Measurements from ENCODE around the gene NCKAP5L. TPM values are rescaled to one million over a fixed set of nuclear protein-coding genes. Genes with fewer than 3 reads are reported as not detected.

The NCKAP5L gene
- total RNA-seq, 2 experiments from 2014 or later, result 9.2 to 9.8 TPM

DNA sequence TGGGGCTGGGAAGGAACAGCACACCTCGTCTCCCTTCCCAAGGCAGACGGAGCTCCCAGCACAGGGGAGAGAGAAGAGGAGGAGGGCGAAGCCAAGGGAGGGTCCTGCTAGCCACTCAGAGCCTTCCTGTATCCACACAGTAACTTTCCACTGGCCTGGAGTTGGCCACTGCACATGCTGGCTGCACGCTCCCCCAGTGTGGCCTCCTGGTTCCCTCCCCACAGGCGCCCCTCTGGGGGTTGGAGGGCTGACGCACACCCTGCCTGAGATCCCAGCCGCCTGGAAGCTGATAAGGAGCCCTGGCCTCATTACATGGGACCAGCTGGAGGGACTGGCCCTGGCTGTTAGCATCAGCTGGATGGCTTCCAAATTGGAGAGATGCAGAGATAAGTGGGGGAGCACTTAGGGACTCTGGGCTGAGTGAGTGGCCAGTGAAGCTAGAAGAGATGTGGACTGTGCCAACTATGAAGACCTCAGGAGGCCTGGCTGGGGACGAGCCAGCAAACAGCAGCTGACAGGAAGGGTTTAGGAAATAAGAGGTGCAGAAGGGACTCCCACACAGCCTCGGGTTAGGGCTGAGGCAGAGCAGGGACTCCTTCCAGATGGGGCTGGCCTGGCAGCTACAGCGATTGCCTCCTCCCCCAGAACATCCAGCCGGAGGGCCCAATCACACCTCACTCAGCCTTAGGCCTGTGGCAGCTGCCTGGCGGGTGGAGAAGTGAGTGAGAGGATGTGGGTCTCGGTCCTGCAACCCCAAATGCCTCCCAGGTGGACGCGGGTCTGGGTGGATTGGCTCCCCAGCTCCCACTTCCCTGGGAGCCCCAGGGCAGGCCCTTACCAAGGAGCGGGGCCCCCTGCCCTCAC lies 41.0 kb upstream of the NCKAP5L start:
- ATAC-seq (ENCODE audit: poor library complexity) (no peak), DNase-seq (no peak)
- ChIA-PET CTCF (interaction anchor here (1.2 kb wide), 1 partner anchor 91 kb away, joined by 3 read pairs; no protein-coding TSS in a partner anchor), POLR2A (no interaction called here)
- no peak overlapping the region for H3K4me3 Mint-ChIP-seq
- H3K27me3 ChIP-seq (ENCODE audit: control insufficient read depth in 1 of 2, insufficient read depth in 2 of 2, low read length in 2 of 2), result peaks cover 0 to 3% of the 10 kb centered on the region in 2 experiments
- intact Hi-C loops (cut with DNase I, micrococcal nuclease), result loop anchor here in 1 of 2 experiments (5.0 kb wide), 1 partner anchor 188 kb away; the partner anchor contains the start of gene ASIC1
- no peaks in the 10 kb centered on the region for H3K9me3 ChIP-seq (ENCODE audit: control insufficient read depth in 1 of 2, insufficient read depth in 1 of 2, low read length in 2 of 2)
- no peak overlapping the region for H3K4me3 ChIP-seq (ENCODE audit: low read length)
- H3K27me3 Mint-ChIP-seq, result no peaks in the 10 kb centered on the region
- no peak overlapping the region for H3K27ac ChIP-seq (ENCODE audit: low read depth in 1 of 2, low read length in 2 of 2)
- no peak overlapping the region for H3K27ac Mint-ChIP-seq
- no peak for TF ChIP-seq CTCF (IDR thresholded peaks at IDR 0.05)
- no peaks in the 10 kb centered on the region for H3K9me3 Mint-ChIP-seq
- no peaks in the 10 kb centered on the region for H3K36me3 Mint-ChIP-seq (ENCODE audit: low read depth)
- H3K4me1 Mint-ChIP-seq (ENCODE audit: low read depth), result no peaks in the 10 kb centered on the region
- H3K4me1 ChIP-seq (ENCODE audit: insufficient read depth, low read length), result peaks cover 5% of the 10 kb centered on the region
- H3K36me3 ChIP-seq (ENCODE audit: insufficient read depth, low read length), result no peaks in the 10 kb centered on the region

DNA sequence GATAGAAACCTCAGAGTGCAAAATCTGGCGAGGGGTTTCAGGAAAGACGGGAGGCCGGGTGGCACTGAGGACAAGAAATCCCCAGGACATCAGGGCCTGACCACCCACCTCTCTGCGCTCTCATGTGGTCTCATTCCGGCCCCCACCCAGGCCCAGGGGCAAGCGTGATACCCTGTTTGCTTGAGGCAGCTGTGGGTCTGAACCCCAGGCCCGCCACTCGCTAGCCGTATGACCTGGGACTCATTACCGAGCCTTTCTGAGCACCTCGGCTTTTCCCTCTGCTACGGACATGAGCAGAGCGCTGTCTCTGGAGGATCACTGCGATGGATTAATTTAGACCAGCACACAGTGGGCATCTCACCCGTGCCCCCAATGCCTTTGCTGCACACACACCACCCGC lies 40.2 kb upstream of the NCKAP5L start:
- no peaks in the 10 kb centered on the region for H3K9me3 Mint-ChIP-seq
- no peak overlapping the region for H3K27ac ChIP-seq (ENCODE audit: low read depth in 1 of 2, low read length in 2 of 2)
- TF ChIP-seq CTCF (IDR thresholded peaks at IDR 0.05), result no peak

GRCh38 chr12:49867570-49868341 lies 39.5 kb upstream of the NCKAP5L start:
- ChIA-PET POLR2A (interaction anchor here (0.6 to 2.0 kb wide), 3 partner anchors 24 to 973 kb away, joined by 3 to 8 read pairs (median 7); partner anchors contain the start of genes BCDIN3D and TMBIM6), CTCF (no interaction called here)
- no peak overlapping the region for H3K4me3 Mint-ChIP-seq
- H3K4me1 Mint-ChIP-seq (ENCODE audit: low read depth), result no peaks in the 10 kb centered on the region
- peaks cover 5% of the 10 kb centered on the region for H3K4me1 ChIP-seq (ENCODE audit: insufficient read depth, low read length)
- no peaks in the 10 kb centered on the region for H3K9me3 Mint-ChIP-seq
- no peak overlapping the region for H3K27ac Mint-ChIP-seq
- DNase-seq (no peak), ATAC-seq (ENCODE audit: poor library complexity) (no peak)
- H3K27ac ChIP-seq (ENCODE audit: low read depth in 1 of 2, low read length in 2 of 2), result no peak overlapping the region
- no peak overlapping the region for H3K4me3 ChIP-seq (ENCODE audit: low read length)
- intact Hi-C loops (cut with DNase I, micrococcal nuclease), result loop anchor here (1.0 to 5.0 kb wide), 2 partner anchors 189 to 190 kb away; partner anchors contain the start of gene ASIC1 (in 1 of the 2)
- H3K27me3 Mint-ChIP-seq, result no peaks in the 10 kb centered on the region
- peaks cover 0 to 3% of the 10 kb centered on the region in 2 experiments for H3K27me3 ChIP-seq (ENCODE audit: control insufficient read depth in 1 of 2, insufficient read depth in 2 of 2, low read length in 2 of 2)
- H3K36me3 Mint-ChIP-seq (ENCODE audit: low read depth), result no peaks in the 10 kb centered on the region
- no peaks in the 10 kb centered on the region for H3K36me3 ChIP-seq (ENCODE audit: insufficient read depth, low read length)
- no peak for TF ChIP-seq CTCF (IDR thresholded peaks at IDR 0.05)
- no peaks in the 10 kb centered on the region for H3K9me3 ChIP-seq (ENCODE audit: control insufficient read depth in 1 of 2, insufficient read depth in 1 of 2, low read length in 2 of 2)

More for the DNA sequence above, 40.2 kb upstream of the NCKAP5L start:
- Mint-ChIP-seq H3K36me3 (ENCODE audit: low read depth) (no peaks in the 10 kb centered on the region), H3K27me3 (no peaks in the 10 kb centered on the region), H3K4me3 (no peak overlapping the region), H3K27ac (no peak overlapping the region), H3K4me1 (ENCODE audit: low read depth) (no peaks in the 10 kb centered on the region)
- peaks cover 0 to 3% of the 10 kb centered on the region in 2 experiments for H3K27me3 ChIP-seq (ENCODE audit: control insufficient read depth in 1 of 2, insufficient read depth in 2 of 2, low read length in 2 of 2)
- ChIA-PET POLR2A (no interaction called here), CTCF (no interaction called here)
- intact Hi-C loops (cut with DNase I, micrococcal nuclease), result loop anchor here in 1 of 2 experiments (5.0 kb wide), 1 partner anchor 189 kb away; the partner anchor contains the start of gene ASIC1
- no peak for ATAC-seq (ENCODE audit: poor library complexity)
- H3K36me3 ChIP-seq (ENCODE audit: insufficient read depth, low read length), result no peaks in the 10 kb centered on the region
- peaks cover 5% of the 10 kb centered on the region for H3K4me1 ChIP-seq (ENCODE audit: insufficient read depth, low read length)
- DNase-seq, result no peak
- H3K4me3 ChIP-seq (ENCODE audit: low read length), result no peak overlapping the region
- H3K9me3 ChIP-seq (ENCODE audit: control insufficient read depth in 1 of 2, insufficient read depth in 1 of 2, low read length in 2 of 2), result no peaks in the 10 kb centered on the region
